Smooth muscle cell of the brain vasculature (primary cell): ENCODE results near the gene BHMT.

Experiments used
- DNase-seq: peaks from one replicate; pipeline ENCODE4 v3.0.0-alpha.2; 2012; ENCODE audit warnings: low read depth, low spot score

Gene BHMT, protein sequence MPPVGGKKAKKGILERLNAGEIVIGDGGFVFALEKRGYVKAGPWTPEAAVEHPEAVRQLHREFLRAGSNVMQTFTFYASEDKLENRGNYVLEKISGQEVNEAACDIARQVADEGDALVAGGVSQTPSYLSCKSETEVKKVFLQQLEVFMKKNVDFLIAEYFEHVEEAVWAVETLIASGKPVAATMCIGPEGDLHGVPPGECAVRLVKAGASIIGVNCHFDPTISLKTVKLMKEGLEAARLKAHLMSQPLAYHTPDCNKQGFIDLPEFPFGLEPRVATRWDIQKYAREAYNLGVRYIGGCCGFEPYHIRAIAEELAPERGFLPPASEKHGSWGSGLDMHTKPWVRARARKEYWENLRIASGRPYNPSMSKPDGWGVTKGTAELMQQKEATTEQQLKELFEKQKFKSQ

GRCh38 chr5:79111387-79111959, at the start of gene BHMT:
BHMT (plus strand) TSS chr5:79111809; CDS start chr5:79111886, 77 bp downstream.
- DNase-seq = no peak

GRCh38 chr5:79062436-79062835, 49.2 kb upstream of the BHMT start:
- DNase-seq = no peak

DNA sequence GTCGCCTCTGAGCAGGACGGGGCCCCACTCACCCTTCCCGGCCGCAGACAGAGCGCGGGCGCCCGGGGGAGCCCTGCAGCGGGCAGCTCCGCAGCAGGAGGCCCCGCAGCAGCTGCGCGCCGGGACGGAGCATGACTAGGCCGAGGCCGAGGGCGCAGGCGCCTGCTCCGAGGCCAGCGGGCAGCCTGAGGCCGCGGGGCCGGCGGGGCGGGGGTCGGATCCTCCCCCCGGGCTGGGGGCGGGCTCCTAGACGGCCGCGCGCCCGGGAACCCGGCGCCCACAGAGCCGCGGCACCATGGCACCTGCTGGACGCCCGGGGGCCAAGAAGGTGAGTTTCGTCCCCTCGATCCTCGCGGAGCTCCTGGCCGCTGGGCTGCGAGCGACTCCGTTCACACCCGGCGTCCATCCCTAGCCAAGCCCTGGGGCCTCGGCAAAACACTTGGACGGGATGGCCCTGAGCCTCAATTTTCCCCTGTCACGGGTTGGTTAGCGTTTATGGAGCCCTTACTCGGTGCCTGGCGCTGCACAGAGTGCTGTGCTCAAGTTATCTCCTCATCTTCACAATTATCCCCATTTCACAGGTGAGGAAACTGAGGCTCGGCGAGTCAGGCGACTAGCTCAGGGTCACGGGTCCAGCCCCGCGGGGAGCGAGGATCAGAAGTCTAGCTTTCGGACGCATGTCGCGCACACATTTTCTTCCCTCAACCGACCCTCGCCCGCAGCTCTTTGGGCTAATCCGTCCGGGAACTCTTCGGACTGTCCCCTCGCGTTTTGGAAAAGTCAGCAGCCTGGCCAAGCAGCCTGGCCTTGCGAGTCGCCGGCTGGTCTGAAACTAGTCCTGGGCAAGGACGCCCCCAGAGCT, 41.9 kb upstream of the BHMT start, which contains the start of the genes BHMT2 and DMGDH:
TSS of gene BHMT2 (plus strand) at position 280 of the 862 bp plus-strand sequence. CDS start at position 296, 16 bp downstream.
TSS of gene DMGDH (minus strand) at position 187 of the 862 bp plus-strand sequence. CDS start at position 133, 54 bp downstream.
- DNase-seq = no peak

- DNase-seq = no peak
Measured at GRCh38 chr5:79070350-79070667, 41.3 kb upstream of the BHMT start.

GRCh38 chr5:79074641-79075040, 37.0 kb upstream of the BHMT start:
- no peak for DNase-seq

GRCh38 chr5:79075646-79076426, 35.8 kb upstream of the BHMT start:
- DNase-seq = no peak

DNA sequence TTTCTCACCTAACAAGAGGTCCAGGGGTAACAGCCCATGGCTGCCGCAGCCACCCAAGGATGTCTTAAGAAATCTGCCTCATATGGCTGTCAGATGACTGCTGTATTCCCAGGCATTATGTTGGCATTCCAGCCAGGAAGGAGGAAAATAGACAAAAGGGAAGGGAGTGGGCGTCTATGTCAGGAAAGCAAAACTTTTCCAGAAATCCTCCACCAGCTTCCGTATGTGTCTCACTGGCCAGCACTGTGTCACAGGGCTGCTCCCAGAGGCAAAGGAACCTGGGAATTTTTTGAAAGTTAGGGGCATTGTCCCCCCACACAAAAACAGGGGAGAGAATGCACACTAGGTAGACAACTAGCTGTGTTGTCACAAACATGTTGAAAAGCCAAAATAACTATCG, 34.8 kb upstream of the BHMT start:
- no peak for DNase-seq

- no peak for DNase-seq
Measured at GRCh38 chr5:79077680-79078365, 33.8 kb upstream of the BHMT start.

DNA sequence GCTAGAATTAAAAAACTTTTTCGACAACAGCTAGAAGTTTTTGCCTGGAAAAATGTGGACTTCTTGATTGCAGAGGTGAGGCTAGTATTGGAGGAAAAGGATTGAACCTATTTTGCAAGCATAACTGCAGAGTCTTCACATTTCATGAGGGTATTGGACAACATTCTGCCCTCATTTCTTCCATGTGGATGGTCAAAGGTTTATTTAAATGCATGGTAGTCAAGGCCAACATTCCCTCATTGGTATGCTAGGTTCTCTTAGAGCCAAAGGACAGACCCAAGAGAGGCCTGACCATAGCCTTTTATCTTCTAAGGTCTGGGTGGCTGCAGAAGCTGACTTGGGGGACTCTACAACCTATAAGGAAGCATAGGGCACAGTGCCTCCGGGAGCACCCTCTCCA, 30.8 kb upstream of the BHMT start:
- no peak for DNase-seq

DNA sequence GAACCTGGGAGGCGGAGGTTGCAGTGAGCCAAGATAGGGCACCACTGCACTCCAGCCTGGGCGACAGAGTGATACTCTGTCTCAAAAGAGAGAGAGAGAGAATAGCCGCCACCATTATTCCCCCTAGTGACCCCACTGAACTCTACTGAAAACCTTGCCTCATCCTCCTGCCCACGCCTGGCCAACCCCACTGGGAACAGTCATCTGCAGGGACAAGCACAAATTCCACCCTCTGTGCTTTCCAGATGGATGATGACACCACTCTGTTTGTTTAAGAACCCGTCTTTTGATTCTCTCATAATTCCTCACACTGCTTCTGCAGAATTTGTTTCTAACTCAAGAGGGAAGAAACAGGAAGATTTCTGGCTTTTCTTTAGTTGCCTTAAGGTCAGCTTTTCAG, 29.8 kb upstream of the BHMT start:
- DNase-seq = no peak

GRCh38 chr5:79086116-79086515, 25.5 kb upstream of the BHMT start:
- no peak for DNase-seq

- DNase-seq = no peak
Measured at GRCh38 chr5:79088507-79088906, 23.1 kb upstream of the BHMT start.

DNA sequence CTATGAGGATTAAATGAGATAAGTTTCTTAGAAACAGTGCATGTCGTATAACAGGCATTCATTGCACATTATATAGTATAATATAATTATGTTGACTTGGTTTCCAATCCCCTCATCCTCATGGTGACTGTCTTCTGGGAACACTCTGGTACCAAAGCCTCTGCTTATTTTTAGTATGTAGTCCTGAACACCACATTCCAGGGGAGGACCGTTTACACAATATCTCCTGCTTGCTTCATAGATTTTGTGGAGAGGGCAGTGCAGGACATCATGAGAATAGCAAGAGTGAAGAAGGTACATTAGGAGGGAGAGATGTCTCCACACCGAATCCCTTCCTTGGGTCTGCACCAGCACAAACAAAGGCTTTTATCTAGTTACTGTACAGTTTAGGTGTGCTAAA, 20.5 kb upstream of the BHMT start:
- DNase-seq = no peak

GRCh38 chr5:79093762-79094161, 17.8 kb upstream of the BHMT start:
- no peak for DNase-seq

GRCh38 chr5:79105868-79106267, 5.7 kb upstream of the BHMT start:
- DNase-seq = no peak

GRCh38 chr5:79107020-79107796, 4.4 kb upstream of the BHMT start:
- no peak for DNase-seq

DNA sequence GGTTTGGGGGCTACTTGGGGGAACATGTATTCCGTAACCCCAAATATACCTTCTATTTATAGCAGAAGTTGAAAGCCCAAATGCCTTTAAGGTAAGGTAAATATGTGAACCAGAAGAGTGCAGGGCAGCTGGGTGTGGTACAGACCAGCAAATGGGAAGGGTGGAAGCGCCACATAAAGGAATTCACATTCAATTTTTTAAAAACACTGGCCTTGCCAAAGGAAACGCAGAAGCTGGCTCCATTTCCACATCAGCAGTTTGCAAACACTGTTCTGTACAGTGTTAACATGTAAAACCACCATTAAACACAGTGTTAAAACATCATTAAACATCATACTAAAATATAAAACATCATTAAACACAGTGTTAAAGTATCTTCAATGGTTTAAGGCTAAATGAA, 3.5 kb upstream of the BHMT start:
- no peak for DNase-seq

GRCh38 chr5:79108792-79109191, 2.8 kb upstream of the BHMT start:
- DNase-seq = no peak

DNA sequence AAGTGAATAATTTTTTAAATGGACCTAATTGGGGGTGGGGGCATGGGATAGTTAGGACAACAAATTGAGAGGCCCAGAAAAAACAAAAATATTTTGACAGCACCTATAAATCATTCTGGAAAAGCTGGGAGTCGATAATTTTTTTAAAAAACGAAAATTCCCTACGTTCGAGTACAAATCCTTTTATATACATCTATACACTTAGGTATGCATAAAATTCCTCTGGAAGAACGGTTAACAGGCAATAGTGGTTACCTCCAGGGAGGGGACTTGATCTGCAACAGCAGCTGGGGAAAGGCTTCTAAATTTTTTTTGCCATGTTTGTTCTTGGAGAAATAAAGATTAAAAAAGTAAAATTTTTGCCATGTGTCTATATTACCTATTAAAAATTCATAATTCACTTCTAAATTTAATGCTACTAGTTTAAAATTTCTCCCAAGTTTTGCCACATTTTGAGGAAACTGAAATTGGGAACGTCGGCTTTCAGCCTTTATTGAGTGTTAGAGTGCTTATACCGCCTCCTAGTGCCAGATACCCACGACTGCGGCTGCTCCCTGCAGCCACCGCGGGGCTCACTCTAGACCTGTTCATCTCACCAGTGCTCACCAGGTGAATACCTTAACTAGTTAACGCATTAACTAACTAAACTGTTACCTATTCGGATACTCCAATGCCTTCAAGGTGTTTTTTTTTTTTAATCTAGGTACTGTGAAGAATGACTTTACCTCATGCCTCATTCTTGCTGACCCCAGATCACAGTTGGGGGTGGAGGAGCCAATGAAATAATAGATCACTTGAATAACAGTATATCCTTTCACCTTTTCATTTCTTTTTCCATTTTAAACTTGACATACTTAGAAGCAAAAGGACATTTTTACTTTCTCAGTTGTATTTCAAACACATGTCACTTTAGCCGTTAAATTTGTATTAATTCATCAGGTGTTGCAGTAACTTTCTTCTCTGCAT, 1.8 kb upstream of the BHMT start:
- no peak for DNase-seq
